OCI-LY7 (cell line): ENCODE results near the gene USF2. TPM values are rescaled to one million over a fixed set of nuclear protein-coding genes. Genes with fewer than 3 reads are reported as not detected.
"Not testable (repeated sequence)": the region's sequence is repeated elsewhere in the genome, so short reads cannot be mapped to it uniquely, and the experiment has no call there.

Experiments used
- BruUV-seq: library from RNA; stranded (reverse); fragments of 400-500 nt; replicated peaks from 2 replicates; lab custom pipeline; 2021; lab: Mats Ljungman, UMichigan
- CTCF ChIA-PET: fragments of 300-600 bp; sonication (Branson Sonifier 250); formaldehyde crosslinking; loops from one replicate; lab custom pipeline; 2022; ENCODE audit warnings: antibody characterized with exemption; ENCODE audit not compliant: unreplicated experiment; lab: Charles Lee
- POLR2A ChIA-PET: fragments of 300-600 bp; sonication (Branson Sonifier 250); formaldehyde crosslinking; loops from one replicate; lab custom pipeline; 2022; ENCODE audit warnings: antibody characterized with exemption; lab: Charles Lee
- DNase-seq: peaks from one replicate; pipeline ENCODE4 v3.0.0-alpha.2; 2015; ENCODE audit warnings: low spot score
- H2AFZ ChIP-seq: fragments of 200-600 bp; sonication (generic), shearing (Covaris generic); 2 replicates; pipeline ENCODE4 v1.6.1; 2014; ENCODE audit warnings: mild to moderate bottlenecking, antibody characterized with exemption, low read length, moderate library complexity
- H3K27ac ChIP-seq: fragments of 200-600 bp; sonication (generic); 2 replicates; pipeline ENCODE4 v1.5.1; 2014; ENCODE audit warnings: mixed run types, low read depth, mild to moderate bottlenecking, moderate library complexity, low read length, inconsistent platforms; ENCODE audit not compliant: poor library complexity, severe bottlenecking
- H3K36me3 ChIP-seq: fragments of 200-600 bp; sonication (generic); 2 replicates; pipeline ENCODE4 v1.6.1; 2014; ENCODE audit warnings: mild to moderate bottlenecking, antibody characterized with exemption, low read length, moderate library complexity, mixed read lengths; ENCODE audit not compliant: insufficient read depth
- H3K4me1 ChIP-seq: fragments of 200-600 bp; sonication (generic); 2 replicates; pipeline ENCODE4 v1.5.1; 2014; ENCODE audit warnings: mild to moderate bottlenecking, low read length; ENCODE audit not compliant: insufficient read depth, poor library complexity, severe bottlenecking
- H3K4me2 ChIP-seq: fragments of 200-600 bp; sonication (generic); 2 replicates; pipeline ENCODE4 v1.6.1; 2014; ENCODE audit warnings: mild to moderate bottlenecking, low read length
- H3K4me3 ChIP-seq: fragments of 200-600 bp; sonication (generic); 2 replicates; pipeline ENCODE4 v1.5.1; 2014; ENCODE audit warnings: mild to moderate bottlenecking, low read depth, low read length; ENCODE audit not compliant: poor library complexity, severe bottlenecking
- H3K79me2 ChIP-seq: fragments of 200-600 bp; sonication (generic); 2 replicates; pipeline ENCODE4 v1.6.1; 2016; ENCODE audit warnings: low read depth, mild to moderate bottlenecking, low read length, moderate library complexity, mixed read lengths; ENCODE audit not compliant: insufficient read depth
- H3K9me2 ChIP-seq: fragments of 200-600 bp; sonication (generic); 2 replicates; pipeline ENCODE4 v1.6.1; 2016; ENCODE audit warnings: mild to moderate bottlenecking, low read length, mixed read lengths; ENCODE audit not compliant: insufficient read depth
- H3K9me3 ChIP-seq: fragments of 200-600 bp; sonication (generic); 2 replicates; pipeline ENCODE4 v1.6.1; 2014; ENCODE audit warnings: mild to moderate bottlenecking, mixed run types, low read length, mixed read lengths
- H4K20me1 ChIP-seq: fragments of 200-600 bp; sonication (generic); 2 replicates; pipeline ENCODE4 v1.6.1; 2014; ENCODE audit warnings: mild to moderate bottlenecking, antibody characterized with exemption, low read length, moderate library complexity, mixed read lengths; ENCODE audit not compliant: insufficient read depth
- CTCF ChIP-seq: fragments of 200-600 bp; sonication (generic); conservative IDR thresholded peaks from 2 replicates; pipeline ENCODE4 v1.5.1; 2014; ENCODE audit warnings: mild to moderate bottlenecking, antibody characterized with exemption, low read length, moderate library complexity, mixed read lengths
- EZH2phosphoT487 ChIP-seq: fragments of 200-600 bp; sonication (generic); IDR thresholded peaks from 2 replicates; pipeline ENCODE4 v1.6.1; 2018; ENCODE audit warnings: low read depth, borderline replicate concordance, mild to moderate bottlenecking, mixed run types, antibody characterized with exemption, low read length, moderate library complexity, mixed read lengths
- intact Hi-C: fragments of 100-400 bp; cut with micrococcal nuclease; formaldehyde crosslinking; loops from one replicate; pipeline ENCODE4 v1.10.0; 2022; ENCODE audit not compliant: unreplicated experiment
- total RNA-seq, 2 experiments: library from RNA; depleted of rRNA in 1 of 2; stranded (reverse); fragments of >200 nt in 1 of 2; shearing (Covaris generic) in 1 of 2; gene quantifications; 2 replicates each; pipeline ENCODE4 v1.2.3, GENCODE V29; 2014 to 2022

The USF2 gene
- total RNA-seq, 2 experiments from 2014 or later: 105 to 155 TPM

DNA sequence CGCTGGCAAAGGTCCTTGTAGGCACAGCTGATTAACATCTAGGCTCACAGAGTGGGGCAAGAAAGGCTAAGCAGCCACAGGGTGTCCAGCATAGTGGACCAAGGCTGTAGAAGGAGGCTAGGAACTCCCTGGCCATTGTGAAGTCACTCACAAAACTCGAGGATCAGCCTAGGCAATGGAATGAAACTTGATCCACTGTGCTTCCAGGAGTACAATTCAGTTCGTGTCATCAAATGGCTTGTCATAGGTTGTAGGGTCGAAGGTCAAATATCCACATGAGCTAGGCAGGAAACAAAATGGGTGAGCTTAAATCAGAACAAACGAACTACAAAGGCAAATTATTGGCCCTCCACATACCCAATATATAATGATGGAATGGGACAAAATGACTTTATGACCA, 35.9 kb upstream of the USF2 start:
- no peaks in the 10 kb centered on the region for H3K79me2 ChIP-seq
- ChIA-PET CTCF (no interaction called here), POLR2A (interaction anchor here (0.6 to 1.0 kb wide), 2 partner anchors 10 to 92 kb away, joined by 3 to 7 read pairs; no protein-coding TSS in a partner anchor)

GRCh38 chr19:35236638-35237400, 31.9 kb upstream of the USF2 start:
- no peak overlapping the region for H3K4me2 ChIP-seq
- DNase-seq: peak; percentile 41
- no TSS peak for BruUV-seq
- no peak overlapping the region for H2AFZ ChIP-seq
- POLR2A ChIA-PET: interaction anchor here (0.5 to 1.8 kb wide), 3 partner anchors 12 to 82 kb away, joined by 3 to 6 read pairs (median 4); partner anchors contain the start of gene FXYD5
- no peaks in the 10 kb centered on the region for H4K20me1 ChIP-seq
- intact Hi-C loops: no loop called here
- H3K27ac ChIP-seq: no peak overlapping the region
- no peaks in the 10 kb centered on the region for H3K9me2 ChIP-seq
- CTCF ChIA-PET: no interaction called here
- TF ChIP-seq EZH2phosphoT487 (no peak), CTCF (peak; percentile 59)
- H3K4me1 ChIP-seq: peaks cover 9% of the 10 kb centered on the region
- peaks cover 10% of the 10 kb centered on the region; the same call in 1 of the 2 replicates for H3K9me3 ChIP-seq
- no peak overlapping the region for H3K4me3 ChIP-seq
- no peaks in the 10 kb centered on the region; the same call in 1 of the 2 replicates for H3K36me3 ChIP-seq
- no peaks in the 10 kb centered on the region for H3K79me2 ChIP-seq

More for the DNA sequence above, 35.9 kb upstream of the USF2 start:
- no TSS peak for BruUV-seq
- Histone ChIP-seq H3K27ac (no peak overlapping the region), H3K9me2 (no peaks in the 10 kb centered on the region), H3K4me1 (no peaks in the 10 kb centered on the region), H3K4me2 (no peak overlapping the region), H3K4me3 (no peak overlapping the region), H4K20me1 (no peaks in the 10 kb centered on the region), H2AFZ (no peak overlapping the region), H3K9me3 (no peaks in the 10 kb centered on the region), H3K36me3 (no peaks in the 10 kb centered on the region)
- intact Hi-C loops: no loop called here
- TF ChIP-seq CTCF (no peak), EZH2phosphoT487 (no peak)
- no peak for DNase-seq

DNA sequence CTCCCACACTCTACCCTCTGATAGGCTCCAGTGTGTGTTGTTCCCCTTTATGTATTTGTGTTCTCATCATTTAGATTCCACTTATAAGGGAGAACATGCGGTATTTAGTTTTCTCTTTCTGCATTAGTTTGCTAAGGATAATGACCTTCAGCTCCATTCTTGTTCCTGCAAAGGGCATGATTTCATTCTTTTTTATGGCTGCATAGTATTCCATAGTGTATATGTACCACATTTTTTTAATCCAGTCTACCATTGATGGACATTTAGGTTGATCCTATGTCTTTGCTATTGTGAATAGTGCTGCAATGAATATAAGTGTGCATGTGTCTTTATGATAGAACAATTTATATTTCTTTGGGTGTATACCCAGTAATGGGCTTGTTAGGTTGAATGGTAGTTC, 29.2 kb upstream of the USF2 start:
- H3K4me1 ChIP-seq, H4K20me1 ChIP-seq, H2AFZ ChIP-seq, H3K4me2 ChIP-seq, H3K36me3 ChIP-seq, H3K79me2 ChIP-seq, BruUV-seq, H3K9me2 ChIP-seq, intact Hi-C loops, DNase-seq, H3K27ac ChIP-seq, H3K4me3 ChIP-seq: not testable (repeated sequence)
- ChIA-PET CTCF (interaction anchor here (0.6 kb wide), 1 partner anchor 10 kb away, joined by 3 read pairs; no protein-coding TSS in a partner anchor), POLR2A (interaction anchor here (0.6 kb wide), 1 partner anchor 189 kb away, joined by 4 read pairs; no protein-coding TSS in a partner anchor)
- peaks cover 24% of the 10 kb centered on the region for H3K9me3 ChIP-seq
